Hematopoietic multipotent progenitor cell treated with erythropoietin and hydrocortisone succinate and interleukin-3 and kit ligand, for 4 days (in vitro differentiated cells): Measurements from ENCODE around the gene MACC1.

ENCODE experiments used
- DNase-seq: peaks from one replicate; pipeline ENCODE4 v3.0.0-alpha.2; 2015

The MACC1 gene

GRCh38 chr7:20217193-20217948, at the start of gene MACC1:
MACC1 (minus strand) TSS chr7:20217384; CDS start chr7:20161862, 55,522 bp downstream.
- DNase-seq: peak; percentile 96

GRCh38 chr7:20264623-20265022, 47.4 kb upstream of the MACC1 start:
- no peak for DNase-seq

- peak; percentile 15 for DNase-seq
Observed at GRCh38 chr7:20260223-20260622, 43.0 kb upstream of the MACC1 start.

GRCh38 chr7:20257212-20257611, 40.0 kb upstream of the MACC1 start:
- no peak for DNase-seq

DNA sequence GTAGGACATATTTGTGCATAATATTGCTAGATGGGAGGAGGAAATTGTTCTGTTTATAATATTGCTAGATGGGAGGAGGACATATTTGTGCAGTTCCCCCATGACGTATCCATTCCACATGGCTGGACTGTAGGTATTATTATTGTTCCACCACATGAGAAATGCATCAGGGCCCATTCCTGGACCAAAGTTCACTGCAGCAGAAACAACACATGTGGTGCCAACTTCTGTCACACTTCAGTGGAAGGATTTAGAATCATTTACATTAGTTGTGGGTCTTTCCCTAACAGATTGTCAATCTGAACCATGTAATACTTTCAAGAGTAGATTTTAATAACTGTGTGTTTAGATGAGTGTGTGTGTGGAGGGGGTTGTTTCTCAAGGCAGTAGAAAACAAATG, 32.7 kb upstream of the MACC1 start:
- DNase-seq: no peak

DNA sequence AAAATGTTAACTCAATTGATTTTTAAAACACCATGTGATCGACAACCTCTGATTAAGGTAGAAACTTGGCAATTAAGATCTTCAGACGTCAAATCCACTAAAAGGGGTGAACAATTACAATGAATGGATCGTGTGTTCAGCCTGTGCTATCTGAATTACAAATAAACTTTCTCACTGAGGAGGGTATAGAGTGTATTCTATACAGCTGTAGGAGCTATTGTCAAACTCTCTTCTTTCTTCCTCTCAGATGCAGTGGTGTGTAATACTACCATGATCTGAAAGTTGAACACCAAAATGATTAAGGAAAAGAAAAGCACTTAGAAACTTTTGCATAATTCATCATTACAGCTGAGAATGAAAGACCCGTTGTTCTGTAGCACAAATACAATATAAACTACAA, 32.2 kb upstream of the MACC1 start:
- DNase-seq: no peak

- DNase-seq: no peak
Observed at GRCh38 chr7:20246236-20246635, 29.1 kb upstream of the MACC1 start.

GRCh38 chr7:20244334-20245120, 27.3 kb upstream of the MACC1 start:
- DNase-seq: no peak

GRCh38 chr7:20241911-20242261, 24.7 kb upstream of the MACC1 start:
- no peak for DNase-seq

GRCh38 chr7:20241194-20241910, 24.2 kb upstream of the MACC1 start:
- DNase-seq: no peak

DNA sequence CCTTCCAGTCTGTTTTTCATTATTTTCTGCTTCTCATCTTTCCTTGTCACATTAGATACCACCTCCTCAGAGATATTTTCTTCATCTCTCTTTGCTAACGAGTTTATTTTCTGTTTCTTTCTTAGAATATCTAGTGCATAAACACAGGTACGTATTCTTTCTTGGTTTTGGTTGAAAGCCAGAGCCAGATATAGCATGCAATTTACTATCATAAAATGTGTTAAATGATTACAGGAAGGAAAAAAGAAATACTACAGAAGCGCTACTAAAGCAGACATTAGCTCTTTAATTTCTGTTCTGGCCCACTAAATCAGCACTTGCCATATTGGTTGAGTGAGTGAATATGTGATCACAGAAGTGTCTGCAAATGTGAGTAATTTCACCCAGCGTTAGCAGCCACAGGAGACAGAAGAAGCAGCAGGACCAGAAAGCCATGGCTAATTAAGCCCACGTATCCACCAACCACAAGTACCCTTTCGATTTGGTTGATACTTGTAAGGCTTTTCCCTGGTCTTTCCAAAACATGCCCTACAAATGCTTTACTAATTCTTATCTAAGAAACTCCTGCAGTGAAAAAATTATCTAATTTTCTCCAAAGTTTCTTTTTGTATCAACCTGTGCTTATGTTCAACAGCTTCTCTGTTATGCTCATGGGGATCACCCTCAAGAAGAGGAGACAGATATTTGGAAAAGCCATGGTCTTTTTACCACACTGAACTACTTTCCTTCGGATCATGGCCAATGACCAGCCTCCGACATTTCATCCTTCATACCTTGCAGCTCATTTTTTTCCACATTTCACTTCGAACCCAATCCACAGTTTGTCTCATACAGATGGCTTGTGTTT, 23.1 kb upstream of the MACC1 start:
- DNase-seq: no peak

DNA sequence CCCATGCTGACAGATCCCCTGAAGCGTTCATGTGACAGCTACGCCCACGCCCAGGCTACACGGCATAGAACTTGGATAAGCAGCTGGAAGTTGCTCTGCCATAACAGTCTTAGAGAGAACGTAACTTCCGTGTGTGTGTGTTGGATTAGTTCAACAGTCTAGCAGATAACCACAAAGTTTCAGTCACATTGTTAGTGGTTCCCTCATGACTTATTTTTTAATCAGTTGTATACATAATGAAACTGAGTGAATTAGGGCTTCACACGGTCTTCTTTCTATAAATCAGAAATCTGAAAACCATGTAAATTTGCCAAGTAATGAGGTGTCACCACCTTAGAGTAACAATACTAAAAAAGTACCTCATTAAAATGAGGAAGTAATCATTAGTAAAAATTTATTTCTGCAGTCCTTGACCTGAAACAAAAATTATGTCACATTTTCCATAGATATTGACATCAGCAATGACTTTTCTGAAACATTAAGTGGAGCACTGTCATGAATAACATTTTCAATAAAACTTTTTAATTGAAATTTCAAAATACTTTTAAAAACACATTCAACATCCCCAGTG, 21.7 kb upstream of the MACC1 start:
- peak; percentile 81 for DNase-seq

GRCh38 chr7:20238194-20238753, 21.1 kb upstream of the MACC1 start:
- DNase-seq: no peak

DNA sequence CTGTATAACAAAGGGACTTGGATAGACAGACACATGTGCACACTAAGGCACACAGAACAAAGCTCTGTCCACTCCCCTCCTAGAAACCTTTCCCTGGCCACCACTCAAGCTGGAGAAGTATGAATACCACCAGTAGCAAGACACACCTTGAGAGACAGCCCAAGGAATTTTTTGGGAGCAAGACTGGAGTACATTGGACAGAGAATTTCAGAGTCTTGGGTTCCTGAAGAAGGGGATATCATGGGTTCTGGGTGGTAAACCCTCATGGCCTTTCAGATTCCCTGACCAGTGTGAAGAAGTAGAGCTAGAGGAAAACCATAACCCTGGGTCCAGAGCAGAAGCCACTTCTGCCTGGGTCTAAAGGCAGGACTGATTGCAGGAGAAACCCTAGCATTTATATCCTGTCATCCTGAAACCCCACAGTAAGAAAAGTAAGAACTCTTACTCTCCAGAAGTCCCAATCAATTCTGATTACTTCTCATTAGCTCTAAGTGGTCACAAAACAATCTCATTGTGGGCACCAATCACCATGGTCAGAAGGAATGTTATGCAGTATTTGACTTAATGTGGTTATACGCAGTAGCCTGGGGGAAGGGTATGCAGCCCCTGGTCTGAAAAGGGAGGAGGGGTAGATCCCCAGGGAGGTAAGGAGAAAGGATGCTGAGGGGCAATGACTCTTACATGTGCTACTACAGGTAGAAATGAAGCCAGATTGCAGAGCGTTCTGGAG, 20.4 kb upstream of the MACC1 start:
- no peak for DNase-seq

- DNase-seq: no peak
Observed at GRCh38 chr7:20236790-20237189, 19.6 kb upstream of the MACC1 start.

DNA sequence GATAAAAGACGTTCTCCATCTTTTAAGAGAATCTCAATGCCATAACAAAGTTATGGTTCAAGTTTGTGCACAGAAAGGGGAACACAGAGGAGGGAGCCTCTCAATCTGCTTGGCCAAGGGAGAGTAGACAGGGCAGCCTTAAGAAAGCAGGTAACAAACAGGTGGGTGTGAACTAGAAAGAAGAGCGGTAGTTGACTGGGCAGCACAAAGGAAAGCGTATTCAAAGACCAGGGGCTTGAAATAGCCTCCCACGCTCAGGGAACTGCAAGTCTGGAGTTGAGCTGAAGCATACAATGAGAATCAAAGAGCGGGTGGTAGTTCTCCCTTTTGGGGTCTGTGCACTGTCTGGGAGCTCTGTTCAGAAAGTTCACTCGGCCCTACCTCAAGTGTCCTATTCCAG, 18.9 kb upstream of the MACC1 start:
- no peak for DNase-seq

DNA sequence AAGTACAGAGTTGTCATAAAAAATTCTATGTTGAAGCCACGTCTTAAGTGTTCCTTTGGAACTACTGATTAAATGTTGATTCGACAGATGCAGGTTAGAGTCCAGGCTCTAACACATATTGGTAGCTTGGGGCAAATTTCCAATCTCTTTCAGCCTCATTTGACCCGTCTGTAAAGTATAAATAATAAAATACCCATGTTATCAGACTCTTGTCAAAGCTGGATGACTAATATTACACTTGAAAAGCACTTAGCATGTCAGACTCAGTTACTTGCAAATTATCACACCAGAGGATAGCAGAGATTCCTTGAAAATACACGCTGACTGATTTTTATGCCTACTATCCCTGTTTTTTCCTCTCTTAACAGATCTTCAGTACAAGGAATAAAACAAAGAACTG, 18.1 kb upstream of the MACC1 start:
- no peak for DNase-seq

GRCh38 chr7:20233362-20233761, 16.2 kb upstream of the MACC1 start:
- DNase-seq: no peak

- DNase-seq: no peak
Observed at GRCh38 chr7:20232848-20233247, 15.7 kb upstream of the MACC1 start.

DNA sequence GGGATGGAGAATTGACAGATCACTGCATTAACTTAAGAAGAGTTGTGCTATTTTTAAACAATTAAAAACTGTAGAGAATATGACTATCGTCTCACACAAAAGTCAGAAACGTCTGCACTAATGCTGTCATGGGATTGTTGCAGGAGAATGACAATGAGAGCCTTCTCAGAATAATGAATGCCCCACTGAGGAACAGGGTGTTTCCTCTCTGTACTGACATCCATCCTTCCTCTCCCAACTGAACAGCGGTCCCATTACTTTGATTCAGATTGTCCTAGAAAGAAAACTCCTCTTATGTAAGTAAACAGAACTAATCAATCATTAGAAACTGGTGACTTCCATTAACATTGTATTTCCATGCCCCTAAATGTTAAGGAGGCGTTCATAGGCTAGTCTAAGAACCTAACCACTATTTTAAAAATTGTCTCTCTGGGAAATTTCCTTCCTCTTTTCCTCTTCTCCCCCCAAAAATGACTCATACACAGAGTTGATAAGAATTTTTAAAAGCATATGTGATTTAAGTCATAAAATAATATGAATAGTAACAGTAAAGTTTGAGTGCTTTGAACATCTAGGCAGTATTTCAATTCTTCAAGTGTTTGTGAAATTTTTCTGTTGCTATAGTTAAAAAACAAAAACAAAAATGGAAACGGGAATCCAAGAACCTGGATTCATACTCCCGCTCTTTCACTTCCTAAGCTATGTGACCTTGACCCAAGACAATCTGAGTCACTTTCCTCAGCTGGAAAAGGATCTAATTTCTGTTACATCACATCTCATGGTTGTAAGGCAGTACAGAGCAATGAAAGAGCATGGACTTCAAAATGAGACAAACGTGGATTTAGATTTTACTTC, 12.7 kb upstream of the MACC1 start:
- no peak for DNase-seq
